K562 (cell line): ENCODE data around the gene SLC1A4.

ENCODE experiments used
- CTCF ChIP-seq, 3 experiments: IDR thresholded peaks in 2 of 3; conservative IDR thresholded peaks in 1 of 3; 2 replicates each; pipeline ENCODE4 v1.5.1; 2011 to 2012; ENCODE audit warnings: low read length in 3 of 3, mild to moderate bottlenecking in 3 of 3, control low read depth in 2 of 3, improper control_type of control experiment in 1 of 3, inconsistent platforms in 1 of 3, low read depth in 1 of 3, mixed read lengths in 1 of 3, moderate library complexity in 1 of 3; ENCODE audit not compliant: insufficient read depth in 2 of 3
- FOXM1 ChIP-seq, 2 experiments: fragments of 450-650 bp in 1 of 2; sonication (generic) in 1 of 2; formaldehyde crosslinking in 1 of 2; IDR thresholded peaks; 2 replicates each; pipeline versions ENCODE4 v1.6.1 to v1.9.0; 2017 to 2022; ENCODE audit warnings: low read depth in 2 of 2, mild to moderate bottlenecking in 2 of 2, missing genetic modification reagents in 1 of 2, moderate library complexity in 1 of 2
- SMC3 ChIP-seq: conservative IDR thresholded peaks from 2 replicates; pipeline ENCODE4 v1.6.1; 2011; ENCODE audit warnings: low read depth, low read length, improper control_type of control experiment; ENCODE audit not compliant: insufficient read depth
- TEAD4 ChIP-seq, 2 experiments: sonication (generic) in 1 of 2; formaldehyde crosslinking in 1 of 2; IDR thresholded peaks; 2 replicates each; pipeline versions ENCODE4 v1.6.1 to v1.8.0; 2012 to 2022; ENCODE audit warnings: borderline replicate concordance in 1 of 2, inconsistent platforms in 1 of 2, low read length in 1 of 2, mild to moderate bottlenecking in 1 of 2, missing genetic modification reagents in 1 of 2

DNA sequence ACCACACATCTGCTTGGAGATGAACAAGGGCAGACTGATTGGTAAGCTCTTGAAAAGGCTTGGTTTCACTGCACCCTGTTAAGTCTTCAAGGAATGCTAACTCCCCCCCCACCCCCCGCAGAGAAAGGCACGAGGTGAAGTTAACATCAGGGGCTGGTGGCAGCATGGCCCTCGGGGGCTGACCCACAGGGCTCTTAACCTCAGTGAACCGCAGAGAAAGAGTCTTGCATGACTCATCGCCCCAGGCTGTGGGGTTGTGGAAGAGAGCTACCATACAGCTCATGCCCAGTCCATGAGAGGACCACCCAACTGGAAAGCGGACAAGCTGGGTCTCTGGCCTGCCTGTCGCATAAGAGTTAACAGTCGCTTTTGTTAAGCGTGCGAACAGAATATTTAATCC is 56.5 kb downstream of the SLC1A4 start:
- TF ChIP-seq FOXM1 (IDR thresholded peaks at IDR 0.05; ENCODE audit: low read depth) (no peak), FOXM1 (CRISPR knock-in tag; IDR thresholded peaks at IDR 0.05; ENCODE audit: low read depth) (no peak), CTCF (IDR thresholded peaks at IDR 0.05 in 2 of 3, conservative IDR thresholded peaks at IDR 0.05 in 1 of 3; ENCODE audit: insufficient read depth in 2 of 3, low read depth in 1 of 3, low read length in 3 of 3) (no peak), SMC3 (no peak), TEAD4 (IDR thresholded peaks at IDR 0.05; ENCODE audit: low read length) (no peak), TEAD4 (CRISPR knock-in tag; IDR thresholded peaks at IDR 0.05; ENCODE audit: borderline replicate concordance) (no peak)
